Esophagus muscularis mucosa (tissue), 4 donors: ENCODE measurements around the gene ANKRD11. TPM values are rescaled to one million over a fixed set of nuclear protein-coding genes. Genes with fewer than 3 reads are reported as not detected.
"Not testable (repeated sequence)": the region's sequence is repeated elsewhere in the genome, so short reads cannot be mapped to it uniquely, and the experiment has no call there.

ENCODE experiments used
- DNase-seq: peaks from one replicate; pipeline ENCODE4 v3.0.0-alpha.2; 2017; ENCODE audit errors: extremely low spot score
- H3K27ac ChIP-seq, 4 donors: fragments of 200-600 bp; sonication (generic); replicated peaks in 1 of 4; 1 replicate in 3 of 4; 2 replicates in 1 of 4; pipeline ENCODE4 v1.5.1; 2016 to 2019; ENCODE audit warnings: mild to moderate bottlenecking in 1 of 4
- H3K27me3 ChIP-seq, 4 donors: fragments of 200-600 bp; sonication (generic); one replicate each; pipeline versions ENCODE4 v1.5.1 to v1.6.0; 2016 to 2019
- H3K36me3 ChIP-seq, 4 donors: fragments of 200-600 bp; sonication (generic); one replicate each; pipeline ENCODE4 v1.5.1; 2016 to 2019
- H3K4me1 ChIP-seq, 4 donors: fragments of 200-600 bp; sonication (generic); one replicate each; pipeline ENCODE4 v1.5.1; 2016 to 2019
- H3K4me3 ChIP-seq, 4 donors: fragments of 200-600 bp; sonication (generic); 1 replicate in 2 of 4; 2 replicates in 2 of 4; pipeline ENCODE4 v1.5.1; 2016 to 2019; ENCODE audit warnings: mild to moderate bottlenecking in 4 of 4, moderate library complexity in 1 of 4
- H3K9me3 ChIP-seq, 4 donors: fragments of 200-600 bp; sonication (generic); 1 replicate in 3 of 4; 2 replicates in 1 of 4; pipeline ENCODE4 v1.5.1; 2016 to 2019
- EP300 ChIP-seq: sonication (generic); formaldehyde crosslinking; IDR thresholded peaks from one replicate; pipeline ENCODE4 v1.6.1; 2017; ENCODE audit warnings: antibody characterized with exemption
- POLR2A ChIP-seq: fragments of 450-650 bp; IDR thresholded peaks from one replicate; pipeline ENCODE4 v1.6.1; 2017; ENCODE audit warnings: antibody characterized with exemption, moderate library complexity, mild to moderate bottlenecking, low read depth
- POLR2AphosphoS5 ChIP-seq, 2 donors: sonication (generic); formaldehyde crosslinking; IDR thresholded peaks; one replicate each; pipeline ENCODE4 v1.6.1; 2017; ENCODE audit warnings: antibody characterized with exemption in 2 of 2
- WGBS: methylation state at CpG from one replicate; pipeline ENCODE4 v1.1.5; 2018; 5-methylcytosine and 5-hydroxymethylcytosine counted together
- intact Hi-C: fragments of 100-400 bp; cut with DNase I; formaldehyde crosslinking; loops from one replicate; pipeline ENCODE4 v1.15.1; 2023
- total RNA-seq, 4 donors: library from RNA; depleted of rRNA; stranded (reverse); fragments of >200 nt; gene quantifications; one replicate each; pipeline versions ENCODE4 v1.1.0 to v1.2.1, GENCODE V29; 2016
- TF ChIP-seq, protein P1 (sequence below), 3 experiments: fragments of 200-600 bp in 2 of 3; fragments of 450-650 bp in 1 of 3; sonication (generic) in 2 of 3; IDR thresholded peaks; one replicate each; pipeline ENCODE4 v1.5.1; 2017 to 2019; ENCODE audit warnings: antibody characterized with exemption in 3 of 3, mild to moderate bottlenecking in 2 of 3, moderate library complexity in 1 of 3

Gene ANKRD11
- total RNA-seq, 4 donors from 2014 or later: 60.8 to 119 (median 105) TPM

- Histone ChIP-seq H3K27ac (no peak overlapping the region), H3K9me3 (no peaks in the 10 kb centered on the region), H3K4me1 (peaks cover 83 to 92% (median 90%) of the 10 kb centered on the region in 4 donors), H3K36me3 (no peaks in the 10 kb centered on the region), H3K27me3 (no peaks in the 10 kb centered on the region), H3K4me3 (no peak overlapping the region)
- no peak for DNase-seq
- no peak for TF ChIP-seq POLR2A
- TF ChIP-seq POLR2AphosphoS5 (IDR thresholded peaks at IDR 0.05): peak in 1 of 2 donors; percentile 16
- intact Hi-C loops: no loop called here
- WGBS: 52% methylated on average over 11 of the region's 12 CpGs
Observed at GRCh38 chr16:89363621-89364393, 126.6 kb downstream of the ANKRD11 start.

- H3K36me3 ChIP-seq, intact Hi-C loops, H3K27me3 ChIP-seq, DNase-seq, H3K9me3 ChIP-seq, H3K27ac ChIP-seq, H3K4me3 ChIP-seq: not testable (repeated sequence)
- WGBS: 90% methylated on average over 7 of the region's 14 CpGs
- peaks cover 82 to 92% (median 90%) of the 10 kb centered on the region in 4 donors for H3K4me1 ChIP-seq
Observed at GRCh38 chr16:89362540-89363223, 127.7 kb downstream of the ANKRD11 start.

DNA sequence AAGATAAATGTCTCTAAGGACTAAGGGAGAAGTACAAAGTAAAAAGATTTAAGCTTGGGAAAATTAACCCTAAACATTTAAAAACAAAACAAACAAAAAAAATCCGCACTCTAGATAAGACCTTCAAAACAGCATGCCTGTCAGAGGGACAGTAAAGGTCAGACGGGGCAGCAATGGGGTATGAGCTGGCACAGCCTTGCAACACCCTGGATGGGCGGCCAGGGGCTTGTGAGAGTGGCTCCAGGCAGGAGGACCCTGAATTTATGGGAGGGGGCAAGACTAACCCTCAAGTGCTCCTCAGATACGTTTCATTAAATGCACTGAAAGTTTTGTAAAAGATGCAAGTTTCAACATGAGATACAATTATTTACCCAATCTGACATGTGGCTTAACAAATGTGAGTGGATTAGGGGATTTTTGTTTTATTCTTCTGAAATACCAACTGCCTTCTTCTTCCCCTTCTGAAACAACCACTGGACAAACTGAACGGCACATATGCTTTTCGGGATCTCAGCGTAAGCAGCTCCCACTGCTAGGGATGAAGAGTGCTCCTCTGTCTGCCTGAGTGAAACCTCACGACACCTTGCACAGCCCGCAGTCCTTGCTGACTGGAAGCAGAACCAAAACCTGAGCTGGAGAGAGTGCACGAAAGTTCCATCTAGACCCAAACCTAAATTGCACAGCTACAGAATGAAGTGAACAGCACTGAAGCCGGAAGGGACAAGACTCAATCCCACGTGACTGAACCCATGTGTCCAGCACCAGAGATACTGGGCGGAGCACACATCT lies 128.4 kb downstream of the ANKRD11 start:
- Histone ChIP-seq H3K9me3 (no peaks in the 10 kb centered on the region), H3K4me1 (peaks cover 82 to 92% (median 90%) of the 10 kb centered on the region in 4 donors), H3K27me3 (no peaks in the 10 kb centered on the region), H3K36me3 (no peaks in the 10 kb centered on the region), H3K4me3 (no peak overlapping the region), H3K27ac (no peak overlapping the region)
- 49% methylated on average over 13 of the region's 13 CpGs for WGBS
- no peak for DNase-seq
- intact Hi-C loops: no loop called here
- no peak for TF ChIP-seq POLR2AphosphoS5 (IDR thresholded peaks at IDR 0.05)
- TF ChIP-seq EP300: no peak
- TF ChIP-seq, protein P1, sequence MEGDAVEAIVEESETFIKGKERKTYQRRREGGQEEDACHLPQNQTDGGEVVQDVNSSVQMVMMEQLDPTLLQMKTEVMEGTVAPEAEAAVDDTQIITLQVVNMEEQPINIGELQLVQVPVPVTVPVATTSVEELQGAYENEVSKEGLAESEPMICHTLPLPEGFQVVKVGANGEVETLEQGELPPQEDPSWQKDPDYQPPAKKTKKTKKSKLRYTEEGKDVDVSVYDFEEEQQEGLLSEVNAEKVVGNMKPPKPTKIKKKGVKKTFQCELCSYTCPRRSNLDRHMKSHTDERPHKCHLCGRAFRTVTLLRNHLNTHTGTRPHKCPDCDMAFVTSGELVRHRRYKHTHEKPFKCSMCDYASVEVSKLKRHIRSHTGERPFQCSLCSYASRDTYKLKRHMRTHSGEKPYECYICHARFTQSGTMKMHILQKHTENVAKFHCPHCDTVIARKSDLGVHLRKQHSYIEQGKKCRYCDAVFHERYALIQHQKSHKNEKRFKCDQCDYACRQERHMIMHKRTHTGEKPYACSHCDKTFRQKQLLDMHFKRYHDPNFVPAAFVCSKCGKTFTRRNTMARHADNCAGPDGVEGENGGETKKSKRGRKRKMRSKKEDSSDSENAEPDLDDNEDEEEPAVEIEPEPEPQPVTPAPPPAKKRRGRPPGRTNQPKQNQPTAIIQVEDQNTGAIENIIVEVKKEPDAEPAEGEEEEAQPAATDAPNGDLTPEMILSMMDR (IDR thresholded peaks at IDR 0.05): no peak
- TF ChIP-seq POLR2A: no peak

DNA sequence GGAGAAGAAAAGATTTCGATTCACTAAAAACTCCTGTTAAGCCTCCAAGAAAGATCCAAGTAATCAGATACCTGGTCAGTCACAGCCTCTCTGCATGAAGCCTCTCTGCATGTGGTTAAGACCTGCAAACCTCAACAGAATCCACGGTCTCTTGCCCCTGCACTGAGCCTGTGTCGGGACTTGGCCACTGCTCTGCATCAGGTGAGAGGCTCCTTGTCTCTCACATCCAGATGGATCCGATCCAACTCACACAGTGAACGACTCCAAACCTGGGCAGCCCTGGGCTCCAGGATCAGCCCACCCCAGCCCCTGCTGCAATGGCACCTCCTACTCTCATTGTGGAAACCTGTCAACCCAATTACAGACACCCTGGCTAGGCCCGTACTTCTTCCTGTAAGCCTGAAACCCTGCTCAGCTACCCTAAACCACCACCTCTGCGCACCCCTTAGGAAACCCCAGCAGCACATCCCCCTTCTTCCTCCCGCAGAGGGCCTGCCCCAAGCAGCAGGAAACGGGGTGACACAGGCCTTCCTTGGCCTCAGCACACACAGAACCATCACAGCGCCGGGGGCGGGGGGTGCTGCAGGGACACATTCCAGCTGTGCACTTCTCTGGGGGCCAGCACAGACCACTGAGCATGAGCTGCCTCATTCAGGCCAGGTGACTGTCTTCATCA lies 129.5 kb downstream of the ANKRD11 start:
- intact Hi-C loops: no loop called here
- Histone ChIP-seq H3K27ac (peak overlapping the region in 1 of 4 donors; percentile 11), H3K4me3 (no peak overlapping the region), H3K9me3 (no peaks in the 10 kb centered on the region), H3K27me3 (no peaks in the 10 kb centered on the region), H3K4me1 (peaks cover 81 to 94% (median 92%) of the 10 kb centered on the region in 4 donors), H3K36me3 (no peaks in the 10 kb centered on the region)
- TF ChIP-seq POLR2A (no peak), EP300 (no peak), POLR2AphosphoS5 (IDR thresholded peaks at IDR 0.05) (no peak)
- TF ChIP-seq, protein P1 (IDR thresholded peaks at IDR 0.05): no peak
- no peak for DNase-seq
- WGBS: 41% methylated on average over 4 of the region's 12 CpGs

DNA sequence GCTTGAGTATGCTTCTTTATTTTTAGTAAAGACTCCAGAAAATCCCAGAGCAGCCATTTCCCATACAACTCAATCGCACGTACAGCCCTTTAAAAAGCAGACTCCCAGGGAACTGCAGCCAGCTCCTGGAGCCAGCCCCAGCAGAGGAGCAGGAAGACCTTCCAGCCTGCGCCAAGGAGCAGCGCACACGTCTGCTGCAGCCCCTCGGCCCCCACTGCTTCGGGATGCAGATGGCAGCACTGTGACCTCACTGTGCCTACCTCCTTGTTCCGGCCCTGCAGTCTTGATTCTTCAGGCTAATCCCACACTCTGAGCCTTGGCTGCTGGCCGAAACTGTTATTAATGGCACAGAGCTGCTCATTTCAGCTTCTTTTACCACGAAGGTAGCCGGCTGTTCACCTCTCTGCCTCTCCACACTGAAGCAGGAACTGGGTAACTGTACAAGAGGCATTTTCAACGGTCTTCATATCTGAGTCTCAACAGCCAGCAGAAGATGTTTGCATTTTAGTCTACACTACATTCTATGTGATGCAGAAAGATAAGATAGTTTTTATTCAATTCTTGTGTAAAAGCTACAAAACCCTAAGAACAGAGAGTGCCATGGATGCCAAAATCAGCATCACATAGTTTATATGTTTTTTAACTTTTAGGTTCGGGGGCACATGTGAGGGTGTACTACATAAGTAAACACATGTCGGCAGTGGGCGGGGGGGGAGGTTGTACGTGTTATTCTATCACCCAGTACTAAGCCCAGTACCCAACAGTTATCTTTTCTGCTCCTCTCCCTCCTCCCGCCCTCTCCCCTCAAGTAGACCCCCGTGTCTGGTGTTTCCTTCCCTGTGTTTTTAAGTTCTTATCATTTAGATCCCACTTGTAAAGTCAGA lies 130.9 kb downstream of the ANKRD11 start:
- intact Hi-C loops: no loop called here
- Histone ChIP-seq H3K27me3 (no peaks in the 10 kb centered on the region), H3K27ac (peak overlapping the region in 3 of 4 donors; percentile 10 to 52 (median 39)), H3K4me1 (peaks cover 79 to 98% (median 90%) of the 10 kb centered on the region in 4 donors), H3K9me3 (no peaks in the 10 kb centered on the region), H3K36me3 (no peaks in the 10 kb centered on the region), H3K4me3 (peak overlapping the region in 1 of 4 donors; percentile 3)
- peak in 1 of 2 donors; percentile 30 for TF ChIP-seq POLR2AphosphoS5 (IDR thresholded peaks at IDR 0.05)
- no peak for TF ChIP-seq EP300
- DNase-seq: no peak
- WGBS: 34% methylated on average over 18 of the region's 18 CpGs
